HepG2 (cell line): ENCODE results near the gene KIAA1549. TPM values are rescaled to one million over a fixed set of nuclear protein-coding genes. Genes with fewer than 3 reads are reported as not detected.

Experiments
- ATAC-seq: fragments of 200-7000 bp; cut with Tn5 transposase; 3 replicates; pipeline ENCODE4 v1.9.1; 2020; ENCODE audit warnings: mild to moderate bottlenecking, moderate library complexity
- BruUV-seq: library from RNA; stranded (reverse); fragments of 400-500 nt; replicated peaks from 2 replicates; lab custom pipeline; 2021; lab: Mats Ljungman, UMichigan
- CTCF ChIA-PET: fragments of 300-600 bp; formaldehyde crosslinking; extraction: SDS; loops from one replicate; lab custom pipeline; 2021; ENCODE audit warnings: low total read pairs, inconsistent platforms, low intra/inter-chr PET ratio; lab: Yijun Ruan, JAX
- POLR2A ChIA-PET: fragments of 350-600 bp; sonication (Branson Sonifier 250); formaldehyde crosslinking; loops from one replicate; lab custom pipeline; 2020; ENCODE audit warnings: antibody characterized with exemption, inconsistent platforms; lab: Yijun Ruan, JAX
- DNase-seq: peaks from one replicate; pipeline ENCODE4 v3.0.0-alpha.2; 2015; ENCODE audit warnings: low spot score
- FAIRE-seq: peaks from 3 replicates; lab custom pipeline; 2011; peaks lifted over from hg19 to GRCh38; lab: Jason Lieb, UNC
- H2AFZ ChIP-seq: one replicate; pipeline ENCODE4 v1.6.1; 2011; ENCODE audit warnings: low read length, inconsistent platforms
- H3K27ac ChIP-seq: fragments of 300-600 bp; 3 replicates; pipeline ENCODE4 v1.8.0; 2011; ENCODE audit warnings: mixed run types, mild to moderate bottlenecking, mixed read lengths, low read length, inconsistent platforms; ENCODE audit not compliant: insufficient read depth; ENCODE audit errors: extremely low read length
- H3K27me3 ChIP-seq, 2 experiments: fragments of 200-600 bp in 1 of 2; 2 replicates in 1 of 2; 3 replicates in 1 of 2; pipeline versions ENCODE4 v1.6.0 to v1.8.0; 2011; ENCODE audit warnings: low read length in 2 of 2, mild to moderate bottlenecking in 2 of 2, moderate library complexity in 2 of 2, inconsistent platforms in 1 of 2; ENCODE audit not compliant: insufficient read depth in 2 of 2, control insufficient read depth in 1 of 2
- H3K36me3 ChIP-seq, 2 experiments: fragments of 200-600 bp in 1 of 2; replicated peaks in 1 of 2; 2 replicates in 1 of 2; 3 replicates in 1 of 2; pipeline versions ENCODE4 v1.5.1 to v1.8.0; 2011; ENCODE audit warnings: low read length in 2 of 2, inconsistent platforms in 1 of 2; ENCODE audit not compliant: insufficient read depth in 2 of 2, control insufficient read depth in 1 of 2
- H3K4me1 ChIP-seq: 2 replicates; pipeline ENCODE4 v1.5.1; 2012; ENCODE audit warnings: low read length, inconsistent platforms; ENCODE audit not compliant: insufficient read depth
- H3K4me2 ChIP-seq: 2 replicates; pipeline ENCODE4 v1.6.0; 2011; ENCODE audit warnings: low read depth, low read length, inconsistent platforms
- H3K4me3 ChIP-seq, 3 experiments: fragments of 200-600 bp in 1 of 3; sonication (generic), shearing (Covaris generic) in 1 of 3; replicated peaks in 1 of 3; 2 replicates each; pipeline ENCODE4 v1.5.1; 2011 to 2016; ENCODE audit warnings: low read length in 3 of 3, inconsistent platforms in 2 of 3, low read depth in 2 of 3, mild to moderate bottlenecking in 2 of 3, control low read depth in 1 of 3, mixed read lengths in 1 of 3; ENCODE audit not compliant: insufficient read depth in 1 of 3
- H3K79me2 ChIP-seq: one replicate; pipeline ENCODE4 v1.6.1; 2011; ENCODE audit warnings: low read length, inconsistent platforms; ENCODE audit not compliant: insufficient read depth
- H3K9ac ChIP-seq: 2 replicates; pipeline ENCODE4 v1.6.0; 2011; ENCODE audit warnings: mild to moderate bottlenecking, low read depth, low read length, inconsistent platforms; ENCODE audit not compliant: insufficient read depth
- H3K9me3 ChIP-seq: 2 replicates; pipeline ENCODE4 v1.5.1; 2012; ENCODE audit warnings: mild to moderate bottlenecking, low read length
- H4K20me1 ChIP-seq: 2 replicates; pipeline ENCODE4 v1.6.0; 2011; ENCODE audit warnings: inconsistent platforms, mild to moderate bottlenecking, low read length, moderate library complexity; ENCODE audit not compliant: insufficient read depth
- KDM4B ChIP-seq: sonication (generic); formaldehyde crosslinking; IDR thresholded peaks from 2 replicates; pipeline ENCODE4 v1.4.0; 2020; ENCODE audit warnings: missing genetic modification reagents
- MBNL3 ChIP-seq: fragments of 250-450 bp; sonication (Bioruptor Pico); conservative IDR thresholded peaks from 2 replicates; pipeline ENCODE4 v1.8.0; 2022; ENCODE audit warnings: mild to moderate bottlenecking, inconsistent platforms
- POLR2A ChIP-seq, 2 experiments: IDR thresholded peaks; 2 replicates each; pipeline ENCODE4 v1.6.1; 2011; ENCODE audit warnings: low read depth in 2 of 2, low read length in 2 of 2, mild to moderate bottlenecking in 1 of 2, moderate library complexity in 1 of 2; ENCODE audit not compliant: insufficient read depth in 1 of 2
- SIX4 ChIP-seq: sonication (generic); formaldehyde crosslinking; IDR thresholded peaks from 2 replicates; pipeline ENCODE4 v1.4.0; 2020; ENCODE audit warnings: missing genetic modification reagents
- THAP11 ChIP-seq: IDR thresholded peaks from 2 replicates; pipeline ENCODE4 v1.6.1; 2016; ENCODE audit warnings: missing biosample characterization, missing genetic modification reagents
- ZC3H4 ChIP-seq: sonication (generic); formaldehyde crosslinking; IDR thresholded peaks from 2 replicates; pipeline ENCODE4 v1.4.0; 2020; ENCODE audit warnings: missing genetic modification reagents, borderline replicate concordance
- ZNF20 ChIP-seq: sonication (generic); formaldehyde crosslinking; IDR thresholded peaks from 2 replicates; pipeline ENCODE4 v1.4.0; 2020; ENCODE audit warnings: mild to moderate bottlenecking, moderate library complexity, missing genetic modification reagents
- ZNF296 ChIP-seq: sonication (generic); formaldehyde crosslinking; conservative IDR thresholded peaks from 2 replicates; pipeline ENCODE4 v1.5.0; 2020; ENCODE audit warnings: mild to moderate bottlenecking, missing genetic modification reagents
- ZNF333 ChIP-seq: sonication (generic); formaldehyde crosslinking; IDR thresholded peaks from 2 replicates; pipeline ENCODE4 v1.4.0; 2020; ENCODE audit warnings: mild to moderate bottlenecking, missing genetic modification reagents, borderline replicate concordance
- ZNF724P ChIP-seq: sonication (generic); formaldehyde crosslinking; IDR thresholded peaks from 2 replicates; pipeline ENCODE4 v1.8.0; 2022; ENCODE audit warnings: missing genetic modification reagents, borderline replicate concordance
- WGBS: methylation state at CpG from one replicate; pipeline ENCODE4 v1.1.6; 2017; ENCODE audit warnings: low lambda C conversion rate; 5-methylcytosine and 5-hydroxymethylcytosine counted together
- in situ Hi-C: cut with HindIII; loops from 2 replicates; pipeline ENCODE4 v1.10.0; 2017; ENCODE audit warnings: low pct_unique_long_range_greater_than_20kb; ENCODE audit not compliant: extremely low pct_ligation_motif_present
- intact Hi-C: fragments of 100-400 bp; cut with micrococcal nuclease; formaldehyde crosslinking; loops from one replicate; pipeline ENCODE4 v1.10.0; 2022; ENCODE audit not compliant: unreplicated experiment
- polyA plus RNA-seq, 8 experiments: library from polyadenylated mRNA; depleted of rRNA in 3 of 8; stranded (reverse) in 7 of 8; unstranded in 1 of 8; fragments of >200 nt; fragmentation: Illumina TruSeq in 4 of 8; extraction: Trizol in 4 of 8; gene quantifications; 2 replicates each; pipeline versions ENCODE4 v1.2.1 to v1.2.3, GENCODE V29; 2011 to 2016; ENCODE audit warnings: low read depth in 4 of 8, missing spikeins in 1 of 8, mixed read lengths in 1 of 8; ENCODE audit not compliant: insufficient read depth in 1 of 8
- total RNA-seq, 5 experiments: library from RNA; depleted of rRNA; stranded (reverse); fragments of >200 nt; fragmentation: Illumina TruSeq; extraction: Trizol; gene quantifications; 2 replicates each; pipeline ENCODE4 v1.2.3, GENCODE V29; 2016; ENCODE audit warnings: low read depth in 1 of 5
- TF ChIP-seq, protein P1 (sequence below): sonication (generic); formaldehyde crosslinking; IDR thresholded peaks from 2 replicates; pipeline ENCODE4 v1.9.0; 2021; ENCODE audit warnings: missing genetic modification reagents, borderline replicate concordance
- TF ChIP-seq, protein P2 (sequence below): sonication (generic); formaldehyde crosslinking; IDR thresholded peaks from 2 replicates; pipeline ENCODE4 v1.4.0; 2020; ENCODE audit warnings: missing genetic modification reagents
- TF ChIP-seq, protein P3 (sequence below): IDR thresholded peaks from 2 replicates; pipeline ENCODE4 v1.6.1; 2016; ENCODE audit warnings: missing compliant biosample characterization, missing genetic modification reagents, borderline replicate concordance
- TF ChIP-seq, protein P4 (sequence below), 2 experiments: fragments of 450-650 bp in 1 of 2; sonication (generic) in 1 of 2; formaldehyde crosslinking; IDR thresholded peaks; 2 replicates each; pipeline versions ENCODE4 v1.5.0 to v1.8.0; 2020 to 2022; ENCODE audit warnings: mild to moderate bottlenecking in 1 of 2, missing genetic modification reagents in 1 of 2

Gene KIAA1549
- total and polyA plus RNA-seq, 2 of the 13 experiments (the other 11 are each of a cell fraction or from before 2014, with no cell fraction given) = 1.1 to 1.8 TPM

DNA sequence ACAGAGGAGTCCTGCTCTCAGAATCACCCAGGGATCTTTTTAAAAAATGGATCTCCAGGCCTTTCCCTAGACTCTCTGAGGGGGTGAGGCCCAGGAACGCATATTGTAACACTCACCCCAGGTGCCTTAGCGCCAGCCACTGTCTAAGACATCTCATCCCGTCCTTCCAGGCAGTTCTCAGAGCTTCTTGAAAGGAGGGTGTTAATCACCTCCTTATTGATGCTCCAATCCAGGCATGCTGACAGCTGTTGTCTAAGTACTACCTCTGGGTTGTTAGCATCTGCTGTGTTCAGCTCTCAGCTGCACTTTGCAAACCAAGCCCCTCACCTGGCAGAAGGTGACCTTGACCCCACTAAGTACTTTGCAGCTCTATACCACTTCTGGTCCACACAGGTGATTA, 36.0 kb downstream of the KIAA1549 start (continued):
- TF ChIP-seq ZNF20 (CRISPR knock-in tag) = no peak

DNA sequence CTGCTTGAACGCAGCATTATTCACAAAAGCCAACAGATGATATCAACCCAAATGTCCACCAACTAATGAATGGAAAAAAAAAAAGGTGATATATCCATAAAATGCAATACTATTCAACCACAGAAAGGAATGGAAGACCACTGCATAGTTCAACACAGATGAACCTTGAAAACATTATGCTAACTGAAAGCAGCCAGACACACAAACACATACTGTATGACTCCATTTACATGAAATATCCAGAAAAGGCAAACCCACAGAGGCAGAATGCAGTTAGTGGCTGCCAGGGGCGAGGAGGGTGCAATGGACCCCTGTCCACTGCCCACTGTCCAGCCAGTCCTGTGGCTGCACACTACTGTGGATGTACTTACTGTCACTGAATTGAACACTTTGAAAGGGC, 36.6 kb downstream of the KIAA1549 start:
- H4K20me1 ChIP-seq = no peaks in the 10 kb centered on the region
- ChIA-PET CTCF (no interaction called here), POLR2A (no interaction called here)
- ATAC-seq (no peak), DNase-seq (no peak), FAIRE-seq (no peak)
- WGBS = 100% methylated on average over 2 of the region's 2 CpGs
- no peaks in the 10 kb centered on the region for H3K27me3 ChIP-seq
- intact Hi-C loops = no loop called here
- in situ Hi-C loops = no loop called here
- H3K4me3 ChIP-seq = no peak overlapping the region
- TF ChIP-seq ZNF333 (CRISPR knock-in tag) (no peak), ZNF724P (CRISPR knock-in tag) (no peak), ZNF296 (CRISPR knock-in tag) (no peak), ZC3H4 (CRISPR knock-in tag) (no peak), THAP11 (CRISPR knock-in tag) (no peak), POLR2A (IDR thresholded peaks at IDR 0.05; ENCODE audit: insufficient read depth in 1 of 2, low read depth in 2 of 2, low read length in 2 of 2) (no peak), KDM4B (CRISPR knock-in tag) (no peak), MBNL3 (CRISPR knock-in tag) (no peak), SIX4 (CRISPR knock-in tag) (no peak)
- TF ChIP-seq, protein P1, sequence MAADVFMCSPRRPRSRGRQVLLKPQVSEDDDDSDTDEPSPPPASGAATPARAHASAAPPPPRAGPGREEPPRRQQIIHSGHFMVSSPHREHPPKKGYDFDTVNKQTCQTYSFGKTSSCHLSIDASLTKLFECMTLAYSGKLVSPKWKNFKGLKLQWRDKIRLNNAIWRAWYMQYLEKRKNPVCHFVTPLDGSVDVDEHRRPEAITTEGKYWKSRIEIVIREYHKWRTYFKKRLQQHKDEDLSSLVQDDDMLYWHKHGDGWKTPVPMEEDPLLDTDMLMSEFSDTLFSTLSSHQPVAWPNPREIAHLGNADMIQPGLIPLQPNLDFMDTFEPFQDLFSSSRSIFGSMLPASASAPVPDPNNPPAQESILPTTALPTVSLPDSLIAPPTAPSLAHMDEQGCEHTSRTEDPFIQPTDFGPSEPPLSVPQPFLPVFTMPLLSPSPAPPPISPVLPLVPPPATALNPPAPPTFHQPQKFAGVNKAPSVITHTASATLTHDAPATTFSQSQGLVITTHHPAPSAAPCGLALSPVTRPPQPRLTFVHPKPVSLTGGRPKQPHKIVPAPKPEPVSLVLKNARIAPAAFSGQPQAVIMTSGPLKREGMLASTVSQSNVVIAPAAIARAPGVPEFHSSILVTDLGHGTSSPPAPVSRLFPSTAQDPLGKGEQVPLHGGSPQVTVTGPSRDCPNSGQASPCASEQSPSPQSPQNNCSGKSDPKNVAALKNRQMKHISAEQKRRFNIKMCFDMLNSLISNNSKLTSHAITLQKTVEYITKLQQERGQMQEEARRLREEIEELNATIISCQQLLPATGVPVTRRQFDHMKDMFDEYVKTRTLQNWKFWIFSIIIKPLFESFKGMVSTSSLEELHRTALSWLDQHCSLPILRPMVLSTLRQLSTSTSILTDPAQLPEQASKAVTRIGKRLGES (CRISPR knock-in tag) = no peak
- TF ChIP-seq, protein P2, sequence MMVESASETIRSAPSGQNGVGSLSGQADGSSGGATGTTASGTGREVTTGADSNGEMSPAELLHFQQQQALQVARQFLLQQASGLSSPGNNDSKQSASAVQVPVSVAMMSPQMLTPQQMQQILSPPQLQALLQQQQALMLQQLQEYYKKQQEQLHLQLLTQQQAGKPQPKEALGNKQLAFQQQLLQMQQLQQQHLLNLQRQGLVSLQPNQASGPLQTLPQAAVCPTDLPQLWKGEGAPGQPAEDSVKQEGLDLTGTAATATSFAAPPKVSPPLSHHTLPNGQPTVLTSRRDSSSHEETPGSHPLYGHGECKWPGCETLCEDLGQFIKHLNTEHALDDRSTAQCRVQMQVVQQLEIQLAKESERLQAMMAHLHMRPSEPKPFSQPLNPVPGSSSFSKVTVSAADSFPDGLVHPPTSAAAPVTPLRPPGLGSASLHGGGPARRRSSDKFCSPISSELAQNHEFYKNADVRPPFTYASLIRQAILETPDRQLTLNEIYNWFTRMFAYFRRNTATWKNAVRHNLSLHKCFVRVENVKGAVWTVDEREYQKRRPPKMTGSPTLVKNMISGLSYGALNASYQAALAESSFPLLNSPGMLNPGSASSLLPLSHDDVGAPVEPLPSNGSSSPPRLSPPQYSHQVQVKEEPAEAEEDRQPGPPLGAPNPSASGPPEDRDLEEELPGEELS (CRISPR knock-in tag) = no peak
- TF ChIP-seq, protein P3, sequence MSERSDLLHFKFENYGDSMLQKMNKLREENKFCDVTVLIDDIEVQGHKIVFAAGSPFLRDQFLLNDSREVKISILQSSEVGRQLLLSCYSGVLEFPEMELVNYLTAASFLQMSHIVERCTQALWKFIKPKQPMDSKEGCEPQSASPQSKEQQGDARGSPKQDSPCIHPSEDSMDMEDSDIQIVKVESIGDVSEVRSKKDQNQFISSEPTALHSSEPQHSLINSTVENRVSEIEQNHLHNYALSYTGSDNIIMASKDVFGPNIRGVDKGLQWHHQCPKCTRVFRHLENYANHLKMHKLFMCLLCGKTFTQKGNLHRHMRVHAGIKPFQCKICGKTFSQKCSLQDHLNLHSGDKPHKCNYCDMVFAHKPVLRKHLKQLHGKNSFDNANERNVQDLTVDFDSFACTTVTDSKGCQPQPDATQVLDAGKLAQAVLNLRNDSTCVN (CRISPR knock-in tag) = no peak
- TF ChIP-seq, protein P4, sequence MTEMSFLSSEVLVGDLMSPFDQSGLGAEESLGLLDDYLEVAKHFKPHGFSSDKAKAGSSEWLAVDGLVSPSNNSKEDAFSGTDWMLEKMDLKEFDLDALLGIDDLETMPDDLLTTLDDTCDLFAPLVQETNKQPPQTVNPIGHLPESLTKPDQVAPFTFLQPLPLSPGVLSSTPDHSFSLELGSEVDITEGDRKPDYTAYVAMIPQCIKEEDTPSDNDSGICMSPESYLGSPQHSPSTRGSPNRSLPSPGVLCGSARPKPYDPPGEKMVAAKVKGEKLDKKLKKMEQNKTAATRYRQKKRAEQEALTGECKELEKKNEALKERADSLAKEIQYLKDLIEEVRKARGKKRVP (CRISPR knock-in tag; IDR thresholded peaks at IDR 0.05) = no peak
- BruUV-seq = no TSS peak
- no peaks in the 10 kb centered on the region for H3K36me3 ChIP-seq
- H3K4me2 ChIP-seq = no peak overlapping the region
- H3K4me1 ChIP-seq = 0 out of 2 replicates have a peak, but pooled peaks cover 7% of the 10 kb centered on the region
- H3K27ac ChIP-seq = no peak overlapping the region
- H3K9me3 ChIP-seq = no peaks in the 10 kb centered on the region
- H3K9ac ChIP-seq = no peak overlapping the region
- no peak overlapping the region for H2AFZ ChIP-seq
- no peaks in the 10 kb centered on the region for H3K79me2 ChIP-seq
